Keratinocyte (primary cell): ENCODE data around the gene KIF16B. TPM values are rescaled to one million over a fixed set of nuclear protein-coding genes. Genes with fewer than 3 reads are reported as not detected.
A peak's percentile ranks its signal among the peaks of the same experiment; 100 is the strongest.

Experiments
- DNase-seq: peaks from one replicate; pipeline ENCODE4 v3.0.0-alpha.2; 2011; ENCODE audit warnings: low read depth, missing footprints, low spot score
- FAIRE-seq: peaks from 2 replicates; lab custom pipeline; 2011; peaks lifted over from hg19 to GRCh38; lab: Jason Lieb, UNC
- H2AFZ ChIP-seq: 2 replicates; pipeline ENCODE4 v1.6.0; 2012; ENCODE audit warnings: low read length, control low read depth, inconsistent platforms; ENCODE audit not compliant: control insufficient read depth
- H3K27ac ChIP-seq: 2 replicates; pipeline ENCODE4 v1.5.1; 2011; ENCODE audit warnings: low read length; ENCODE audit not compliant: control insufficient read depth, insufficient read depth
- H3K27me3 ChIP-seq: 3 replicates; pipeline ENCODE4 v1.6.0; 2011; ENCODE audit warnings: low read length; ENCODE audit not compliant: control insufficient read depth, insufficient read depth; ENCODE audit errors: extremely low read depth
- H3K36me3 ChIP-seq, 2 experiments: 2 replicates in 1 of 2; 3 replicates in 1 of 2; pipeline ENCODE4 v1.5.1; 2011; ENCODE audit warnings: low read length in 2 of 2, mild to moderate bottlenecking in 1 of 2; ENCODE audit not compliant: control insufficient read depth in 2 of 2, insufficient read depth in 2 of 2; ENCODE audit errors: extremely low read depth in 1 of 2
- H3K4me1 ChIP-seq: 3 replicates; pipeline ENCODE4 v1.5.1; 2011; ENCODE audit warnings: low read length; ENCODE audit not compliant: control insufficient read depth, insufficient read depth; ENCODE audit errors: extremely low read depth
- H3K4me2 ChIP-seq: 3 replicates; pipeline ENCODE4 v1.6.0; 2011; ENCODE audit warnings: low read depth, low read length; ENCODE audit not compliant: control insufficient read depth, insufficient read depth; ENCODE audit errors: extremely low read depth
- H3K4me3 ChIP-seq, 3 experiments: fragments of 200-600 bp in 1 of 3; sonication (generic) in 1 of 3; 2 replicates in 2 of 3; 3 replicates in 1 of 3; pipeline ENCODE4 v1.5.1; 2011 to 2016; ENCODE audit warnings: low read length in 3 of 3, mild to moderate bottlenecking in 3 of 3, control low read depth in 2 of 3, inconsistent platforms in 1 of 3, low read depth in 1 of 3, mixed read lengths in 1 of 3, mixed run types in 1 of 3, moderate library complexity in 1 of 3; ENCODE audit not compliant: control insufficient read depth in 2 of 3, insufficient read depth in 2 of 3; ENCODE audit errors: extremely low read depth in 1 of 3
- H3K79me2 ChIP-seq: 2 replicates; pipeline ENCODE4 v1.6.0; 2012; ENCODE audit warnings: low read length; ENCODE audit not compliant: control insufficient read depth, insufficient read depth
- H3K9ac ChIP-seq: 3 replicates; pipeline ENCODE4 v1.6.0; 2011; ENCODE audit warnings: low read length; ENCODE audit not compliant: control insufficient read depth, insufficient read depth; ENCODE audit errors: extremely low read depth
- H3K9me1 ChIP-seq: 3 replicates; pipeline ENCODE4 v1.6.0; 2011; ENCODE audit warnings: low read length; ENCODE audit not compliant: control insufficient read depth, insufficient read depth; ENCODE audit errors: extremely low read depth
- H3K9me3 ChIP-seq: 2 replicates; pipeline ENCODE4 v1.5.1; 2012; ENCODE audit warnings: low read depth, low read length; ENCODE audit not compliant: control insufficient read depth
- H4K20me1 ChIP-seq: 3 replicates; pipeline ENCODE4 v1.6.0; 2011; ENCODE audit warnings: low read length; ENCODE audit not compliant: control insufficient read depth, insufficient read depth; ENCODE audit errors: extremely low read depth
- CTCF ChIP-seq, 3 experiments: IDR thresholded peaks in 1 of 3; conservative IDR thresholded peaks in 1 of 3; optimal IDR thresholded peaks in 1 of 3; 2 replicates in 2 of 3; 3 replicates in 1 of 3; pipeline versions ENCODE3 to v1.5.1; 2011; ENCODE audit warnings: low read length in 3 of 3, mild to moderate bottlenecking in 3 of 3, moderate library complexity in 2 of 3, control low read depth in 1 of 3, inconsistent platforms in 1 of 3; ENCODE audit not compliant: insufficient read depth in 2 of 3; ENCODE audit errors: extremely low read depth in 1 of 3
- EZH2 ChIP-seq: IDR thresholded peaks from one replicate; pipeline ENCODE4 v1.6.1; 2012; ENCODE audit warnings: inconsistent platforms, mild to moderate bottlenecking, low read length, moderate library complexity
- dilution Hi-C: fragments of 300-500 bp; cut with MboI; formaldehyde crosslinking; loops from one replicate; pipeline ENCODE4 v1.7.0; 2020; ENCODE audit warnings: low sequenced_read_pairs; ENCODE audit not compliant: extremely low pct_ligation_motif_present
- polyA plus RNA-seq, 5 experiments: library from polyadenylated mRNA; depleted of rRNA in 3 of 5; stranded (reverse) in 3 of 5; stranded (forward) in 1 of 5; unstranded in 1 of 5; fragments of >200 nt; gene quantifications; 1 replicate in 1 of 5; 2 replicates in 3 of 5; 3 replicates in 1 of 5; pipeline versions ENCODE4 v1.2.1 to v1.2.3, GENCODE V29; 2011 to 2012; ENCODE audit warnings: missing spikeins in 2 of 5, low read depth in 1 of 5, low replicate concordance in 1 of 5

The KIF16B gene
- polyA plus RNA-seq, 1 donor (not counting 4 experiments of a cell fraction or from before 2014, with no cell fraction given): 16.1 TPM

- DNase-seq (no peak), FAIRE-seq (no peak)
- Histone ChIP-seq H3K9me3 (no peaks in the 10 kb centered on the region), H3K4me3 (no peak overlapping the region), H3K79me2 (no peaks in the 10 kb centered on the region), H3K9me1 (no peaks in the 10 kb centered on the region), H3K27ac (no peak overlapping the region), H3K27me3 (no peaks in the 10 kb centered on the region), H4K20me1 (no peaks in the 10 kb centered on the region), H2AFZ (no peak overlapping the region), H3K4me2 (no peak overlapping the region), H3K9ac (no peak overlapping the region), H3K36me3 (peaks cover 0 to 5% of the 10 kb centered on the region in 2 experiments), H3K4me1 (peaks cover 2% of the 10 kb centered on the region)
- TF ChIP-seq CTCF (optimal IDR thresholded peaks at IDR 0.05 in 1 of 3, IDR thresholded peaks at IDR 0.05 in 1 of 3, conservative IDR thresholded peaks at IDR 0.05 in 1 of 3; ENCODE audit: extremely low read depth in 1 of 3, insufficient read depth in 2 of 3, low read length in 3 of 3): no peak
- no peak for TF ChIP-seq EZH2
- dilution Hi-C loops: no loop called here
Measured at GRCh38 chr20:16477632-16478031, 95.6 kb downstream of the KIF16B start.

- Histone ChIP-seq H3K9ac (no peak overlapping the region), H3K79me2 (no peaks in the 10 kb centered on the region), H3K27me3 (no peaks in the 10 kb centered on the region), H3K4me3 (no peak overlapping the region), H3K36me3 (peaks cover 0 to 5% of the 10 kb centered on the region in 2 experiments), H4K20me1 (no peaks in the 10 kb centered on the region), H3K9me1 (no peaks in the 10 kb centered on the region), H3K27ac (no peak overlapping the region), H3K4me2 (no peak overlapping the region), H2AFZ (no peak overlapping the region), H3K4me1 (peaks cover 11% of the 10 kb centered on the region), H3K9me3 (no peaks in the 10 kb centered on the region)
- TF ChIP-seq CTCF (optimal IDR thresholded peaks at IDR 0.05 in 1 of 3, IDR thresholded peaks at IDR 0.05 in 1 of 3, conservative IDR thresholded peaks at IDR 0.05 in 1 of 3; ENCODE audit: extremely low read depth in 1 of 3, insufficient read depth in 2 of 3, low read length in 3 of 3): peak; percentile 39 to 51 (median 48)
- TF ChIP-seq EZH2: no peak
- dilution Hi-C loops: no loop called here
- DNase-seq (no peak), FAIRE-seq (peak; percentile 13)
Measured at GRCh38 chr20:16476032-16476431, 97.2 kb downstream of the KIF16B start.
